HG03460 (cell line): Measurements from ENCODE around the gene TNPO1.

Source experiments
- ATAC-seq: cut with Tn5 transposase; IDR thresholded peaks from one replicate; pipeline ENCODE4 v1.9.1; 2021; ENCODE audit not compliant: unreplicated experiment

TNPO1 gene

GRCh38 chr5:72817671-72818266, 1.3 kb downstream of the TNPO1 start:
- no peak for ATAC-seq

GRCh38 chr5:72818866-72819534, 2.5 kb downstream of the TNPO1 start:
- peak; percentile 18 for ATAC-seq

GRCh38 chr5:72821776-72822175, 5.3 kb downstream of the TNPO1 start:
- ATAC-seq, result no peak

GRCh38 chr5:72822944-72823343, 6.5 kb downstream of the TNPO1 start:
- ATAC-seq, result no peak

GRCh38 chr5:72829707-72830106, 13.2 kb downstream of the TNPO1 start:
- no peak for ATAC-seq

- no peak for ATAC-seq
These were observed 13.9 kb downstream of the TNPO1 start for GRCh38 chr5:72830362-72830761.

- no peak for ATAC-seq
These were observed 15.2 kb downstream of the TNPO1 start for GRCh38 chr5:72831685-72832084.

GRCh38 chr5:72834924-72835323, 18.5 kb downstream of the TNPO1 start:
- no peak for ATAC-seq

GRCh38 chr5:72835633-72836032, 19.2 kb downstream of the TNPO1 start:
- ATAC-seq, result no peak

GRCh38 chr5:72836810-72837209, 20.3 kb downstream of the TNPO1 start:
- no peak for ATAC-seq

GRCh38 chr5:72837524-72838096, 21.1 kb downstream of the TNPO1 start:
- no peak for ATAC-seq

- no peak for ATAC-seq
These were observed 23.6 kb downstream of the TNPO1 start for GRCh38 chr5:72840041-72840440.

GRCh38 chr5:72841756-72842535, 25.5 kb downstream of the TNPO1 start:
- no peak for ATAC-seq

GRCh38 chr5:72842816-72843215, 26.4 kb downstream of the TNPO1 start:
- no peak for ATAC-seq

- no peak for ATAC-seq
These were observed 27.8 kb downstream of the TNPO1 start for GRCh38 chr5:72844218-72844603.

- ATAC-seq, result no peak
These were observed 29.4 kb downstream of the TNPO1 start for GRCh38 chr5:72845889-72846288.

GRCh38 chr5:72846483-72846882, 30.0 kb downstream of the TNPO1 start:
- ATAC-seq, result no peak

GRCh38 chr5:72847439-72847838, 31.0 kb downstream of the TNPO1 start:
- ATAC-seq, result no peak

- ATAC-seq, result peak; percentile 83
These were observed 31.6 kb downstream of the TNPO1 start for GRCh38 chr5:72847989-72848473.

GRCh38 chr5:72848474-72849428, 32.3 kb downstream of the TNPO1 start:
- ATAC-seq, result peak; percentile 46

GRCh38 chr5:72849546-72849945, 33.1 kb downstream of the TNPO1 start:
- ATAC-seq, result no peak
